Measurements from ENCODE around the gene MAPK6. TPM values are rescaled to one million over a fixed set of nuclear protein-coding genes. Genes with fewer than 3 reads are reported as not detected.
A peak's percentile ranks its signal among the peaks of the same experiment; 100 is the strongest.

MAPK6 gene
- total and polyA plus RNA-seq, 2 of the 4 experiments (the other 2 are of a cell fraction) = 22.6 to 60.6 TPM

GRCh38 chr15:52103217-52104207 lies 84.5 kb downstream of the MAPK6 start:
- WGBS, 2 experiments (ENCODE audit: extremely low coverage in 2 of 2, insufficient read length in 1 of 2) = 48% methylated on average over 2 of the region's 5 CpGs; no CpG with 5 or more reads in 1 of the 2 experiments
- peak overlapping the region; percentile 61 for H2BK120ac ChIP-seq (ENCODE audit: low read depth, low read length)
- ChIA-PET POLR2A (ENCODE audit: unreplicated experiment) (no interaction called here), CTCF (interaction anchor here (1.6 kb wide), 1 partner anchor 10 kb away, joined by 4 read pairs; no protein-coding TSS in a partner anchor)
- peak overlapping the region; percentile 33 for H3K18ac ChIP-seq (ENCODE audit: low read depth, low read length)
- peak overlapping the region; percentile 4; the same call in 1 of the 2 replicates for H4K5ac ChIP-seq (ENCODE audit: low read depth, low read length)
- peak overlapping the region; percentile 56; the same call in 1 of the 2 replicates for H3K14ac ChIP-seq (replicated peaks; ENCODE audit: low read depth, low read length)
- DNase-seq (peak; percentile 97), ATAC-seq (ENCODE audit: low read depth) (peak; percentile 73)
- no peaks in the 10 kb centered on the region for H3K9me3 ChIP-seq (ENCODE audit: control insufficient read depth, insufficient read depth, low read length)
- BruUV-seq (replicated peaks) = no TSS peak
- H3K36me3 ChIP-seq (ENCODE audit: control insufficient read depth, insufficient read depth, low read length) = no peaks in the 10 kb centered on the region
- H3K9ac ChIP-seq (ENCODE audit: low read depth, low read length) = no peak overlapping the region
- peak overlapping the region; percentile 42; the same call in 1 of the 2 replicates for H3K4me2 ChIP-seq (ENCODE audit: low read depth, low read length)
- 0 out of 3 replicates have a peak overlapping the region, but pooled peaks have one; percentile 4 for H2BK15ac ChIP-seq (ENCODE audit: low read depth, low read length)
- H4K91ac ChIP-seq (ENCODE audit: insufficient read depth, low read depth, low read length) = no peak overlapping the region; the same call in 1 of the 2 replicates
- peak overlapping the region; percentile 45 for H3K4ac ChIP-seq (ENCODE audit: low read depth, low read length)
- no peaks in the 10 kb centered on the region for H4K20me1 ChIP-seq (ENCODE audit: insufficient read depth, low read length)
- no peak overlapping the region for H2AFZ ChIP-seq (replicated peaks; ENCODE audit: low read length, poor library complexity)
- in situ Hi-C loops (cut with MboI; ENCODE audit: low sequenced_read_pairs) = no loop called here
- H3K27ac ChIP-seq (ENCODE audit: insufficient read depth, low read length) = peak overlapping the region; percentile 15; the same call in 1 of the 2 replicates
- no peaks in the 10 kb centered on the region for H3K27me3 ChIP-seq (ENCODE audit: control insufficient read depth, insufficient read depth, low read length)
- intact Hi-C loops (cut with micrococcal nuclease) = no loop called here
- dilution Hi-C loops (cut with HindIII; ENCODE audit: low sequenced_read_pairs, unreplicated experiment) = no loop called here
- no peak overlapping the region for H3K4me3 ChIP-seq (ENCODE audit: insufficient read depth, low read depth, low read length)
- H3K23ac ChIP-seq (ENCODE audit: low read depth, low read length) = no peak overlapping the region
- H2BK5ac ChIP-seq (ENCODE audit: low read depth, low read length, poor library complexity, severe bottlenecking) = peak overlapping the region; percentile 74
- peaks cover 6% of the 10 kb centered on the region for H3K9me1 ChIP-seq (ENCODE audit: insufficient read depth, low read length)
- H3K56ac ChIP-seq (ENCODE audit: extremely low read depth, insufficient read depth, low read length) = no peak overlapping the region
- H3K79me1 ChIP-seq (ENCODE audit: low read depth in 1 of 2, low read length in 2 of 2) = 0 out of 4 replicates have a peak, but pooled peaks cover 0 to 4% of the 10 kb centered on the region in 2 experiments
- H2AK9ac ChIP-seq (replicated peaks; ENCODE audit: low read depth, low read length, poor library complexity) = no peak overlapping the region
- no peak for TF ChIP-seq ELK1 (IDR thresholded peaks at IDR 0.05; ENCODE audit: borderline replicate concordance, low read depth, low read length)
- no peak for TF ChIP-seq SMC3 (IDR thresholded peaks at IDR 0.05; ENCODE audit: low read depth, low read length)
- no peak for TF ChIP-seq NFE2L2 (IDR thresholded peaks at IDR 0.05; ENCODE audit: low read depth, low read length)
- peak; percentile 85 for TF ChIP-seq FOS (IDR thresholded peaks at IDR 0.05; ENCODE audit: low read depth, low read length)
- no peak for TF ChIP-seq RCOR1 (IDR thresholded peaks at IDR 0.05; ENCODE audit: insufficient replicate concordance, low read length)
- TF ChIP-seq MAFK (IDR thresholded peaks at IDR 0.05; ENCODE audit: low read depth, low read length) = peak; percentile 12; the same call in 1 of the 2 replicates
- no peak for TF ChIP-seq POLR2A (IDR thresholded peaks at IDR 0.05; ENCODE audit: low read depth, low read length)
- no peak for TF ChIP-seq CTCF (conservative IDR thresholded peaks at IDR 0.05; ENCODE audit: low read depth, low read length)
- no peak for TF ChIP-seq MAZ (IDR thresholded peaks at IDR 0.05; ENCODE audit: borderline replicate concordance, low read depth, low read length)
- peak; percentile 58 for TF ChIP-seq BHLHE40 (IDR thresholded peaks at IDR 0.05; ENCODE audit: low read depth, low read length)
- no peak; the same call in 1 of the 2 replicates for TF ChIP-seq USF2 (IDR thresholded peaks at IDR 0.05; ENCODE audit: low read depth, low read length)
- peak; percentile 84 for TF ChIP-seq RFX5 (IDR thresholded peaks at IDR 0.05; ENCODE audit: low read depth, low read length)
- H2AK5ac ChIP-seq (ENCODE audit: low read depth, low read length) = no peak overlapping the region
- H3K4me1 ChIP-seq (ENCODE audit: control insufficient read depth, insufficient read depth, low read length) = peaks cover 7% of the 10 kb centered on the region
- peak overlapping the region; percentile 73; the same call in 1 of the 2 replicates for H2BK20ac ChIP-seq (ENCODE audit: low read depth, low read length)
- H4K8ac ChIP-seq (ENCODE audit: low read depth in 2 of 2, low read length in 2 of 2) = peak overlapping the region in 1 of 2 experiments; percentile 35; a peak in 2 of 4 replicates

Measured in IMR-90 (cell line).